Peyer's patch (tissue), 4 donors: ENCODE data around the gene RPE. TPM values are rescaled to one million over a fixed set of nuclear protein-coding genes. Genes with fewer than 3 reads are reported as not detected.

ENCODE experiments used
- DNase-seq, 3 donors: peaks; one replicate each; pipeline ENCODE4 v3.0.0-alpha.2; 2017 to 2019
- H3K27ac ChIP-seq, 4 donors: fragments of 200-600 bp; sonication (generic); one replicate each; pipeline ENCODE4 v1.5.1; 2016 to 2019
- H3K27me3 ChIP-seq, 2 donors: fragments of 200-600 bp; sonication (generic); one replicate each; pipeline ENCODE4 v1.5.1; 2019
- H3K36me3 ChIP-seq, 3 donors: fragments of 200-600 bp; sonication (generic); one replicate each; pipeline ENCODE4 v1.5.1; 2016 to 2019
- H3K4me1 ChIP-seq, 4 donors: fragments of 200-600 bp; sonication (generic); one replicate each; pipeline ENCODE4 v1.5.1; 2016 to 2019
- H3K4me3 ChIP-seq, 4 donors: fragments of 200-600 bp; sonication (generic); 1 replicate in 3 of 4; 2 replicates in 1 of 4; pipeline ENCODE4 v1.5.1; 2016 to 2019; ENCODE audit warnings: mild to moderate bottlenecking in 1 of 4
- H3K9me3 ChIP-seq, 4 donors: fragments of 200-600 bp; sonication (generic); one replicate each; pipeline ENCODE4 v1.5.1; 2016 to 2019; ENCODE audit warnings: mild to moderate bottlenecking in 1 of 4
- CTCF ChIP-seq, 6 experiments: fragments of 450-650 bp in 4 of 6; fragments of 200-600 bp in 2 of 6; sonication (generic) in 1 of 6; IDR thresholded peaks; one replicate each; pipeline ENCODE4 v1.5.1; 2017 to 2019; ENCODE audit warnings: antibody characterized with exemption in 6 of 6, mild to moderate bottlenecking in 3 of 6, moderate library complexity in 1 of 6
- POLR2A ChIP-seq, 2 donors: fragments of 450-650 bp; IDR thresholded peaks; one replicate each; pipeline ENCODE4 v1.5.1; 2017; ENCODE audit warnings: antibody characterized with exemption in 2 of 2, mild to moderate bottlenecking in 2 of 2, moderate library complexity in 2 of 2
- total RNA-seq, 4 donors: library from RNA; depleted of rRNA; stranded (reverse); fragments of >200 nt; gene quantifications; one replicate each; pipeline ENCODE4 v1.1.0, GENCODE V29; 2016

The RPE gene
- total RNA-seq, 4 donors from 2014 or later = 20.8 to 46.1 (median 35.5) TPM

GRCh38 chr2:210046851-210047500 lies 44.5 kb downstream of the RPE start:
- no peaks in the 10 kb centered on the region for H3K36me3 ChIP-seq
- H3K27me3 ChIP-seq = no peaks in the 10 kb centered on the region
- DNase-seq = no peak
- no peak for TF ChIP-seq CTCF (IDR thresholded peaks at IDR 0.05)
- no peak overlapping the region for H3K27ac ChIP-seq
- H3K9me3 ChIP-seq = no peaks in the 10 kb centered on the region
- H3K4me1 ChIP-seq = no peaks in the 10 kb centered on the region
- H3K4me3 ChIP-seq = no peak overlapping the region

GRCh38 chr2:210049831-210050230 lies 47.4 kb downstream of the RPE start:
- Histone ChIP-seq H3K27me3 (no peaks in the 10 kb centered on the region), H3K27ac (no peak overlapping the region), H3K9me3 (no peaks in the 10 kb centered on the region), H3K36me3 (no peaks in the 10 kb centered on the region), H3K4me3 (no peak overlapping the region), H3K4me1 (no peaks in the 10 kb centered on the region)
- TF ChIP-seq POLR2A (IDR thresholded peaks at IDR 0.05) (no peak), CTCF (IDR thresholded peaks at IDR 0.05) (no peak)
- DNase-seq = no peak

DNA sequence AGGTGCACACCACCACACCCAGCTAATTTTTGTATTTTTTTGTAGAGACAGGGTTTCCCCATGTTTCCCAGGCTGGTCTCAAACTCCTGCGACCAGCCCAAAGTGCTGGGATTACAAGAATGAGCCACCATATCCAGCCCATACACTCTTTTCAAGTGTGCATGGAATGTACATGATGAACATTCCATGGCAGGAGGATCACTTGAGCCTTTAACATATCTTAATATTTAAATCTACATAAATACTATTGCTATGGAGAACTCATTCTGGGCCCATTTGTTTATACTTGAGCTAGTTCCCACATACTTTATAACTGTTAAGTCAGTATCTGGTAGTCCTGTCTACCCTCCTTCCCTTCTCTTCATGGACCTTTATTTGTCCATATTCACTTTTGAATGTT lies 48.4 kb downstream of the RPE start:
- Histone ChIP-seq H3K36me3 (no peaks in the 10 kb centered on the region), H3K27me3 (no peaks in the 10 kb centered on the region), H3K4me1 (no peaks in the 10 kb centered on the region), H3K4me3 (no peak overlapping the region), H3K9me3 (no peaks in the 10 kb centered on the region), H3K27ac (no peak overlapping the region)
- no peak for DNase-seq
- no peak for TF ChIP-seq POLR2A (IDR thresholded peaks at IDR 0.05)

- Histone ChIP-seq H3K27ac (no peak overlapping the region), H3K4me3 (no peak overlapping the region), H3K36me3 (no peaks in the 10 kb centered on the region), H3K4me1 (no peaks in the 10 kb centered on the region), H3K27me3 (no peaks in the 10 kb centered on the region), H3K9me3 (no peaks in the 10 kb centered on the region)
- no peak for DNase-seq
- TF ChIP-seq CTCF (IDR thresholded peaks at IDR 0.05) (no peak), POLR2A (IDR thresholded peaks at IDR 0.05) (no peak)
These were observed 52.3 kb downstream of the RPE start for GRCh38 chr2:210054696-210055095.

GRCh38 chr2:210055825-210056224 lies 53.4 kb downstream of the RPE start:
- Histone ChIP-seq H3K27ac (no peak overlapping the region), H3K4me3 (no peak overlapping the region), H3K4me1 (no peaks in the 10 kb centered on the region), H3K27me3 (no peaks in the 10 kb centered on the region), H3K9me3 (no peaks in the 10 kb centered on the region), H3K36me3 (no peaks in the 10 kb centered on the region)
- TF ChIP-seq CTCF (IDR thresholded peaks at IDR 0.05) = no peak
- no peak for TF ChIP-seq POLR2A (IDR thresholded peaks at IDR 0.05)
- DNase-seq = no peak

- H3K27me3 ChIP-seq = no peaks in the 10 kb centered on the region
- DNase-seq = no peak
- no peaks in the 10 kb centered on the region for H3K4me1 ChIP-seq
- no peak overlapping the region for H3K4me3 ChIP-seq
- TF ChIP-seq POLR2A (IDR thresholded peaks at IDR 0.05) (no peak), CTCF (IDR thresholded peaks at IDR 0.05) (no peak)
- no peaks in the 10 kb centered on the region for H3K36me3 ChIP-seq
- no peaks in the 10 kb centered on the region for H3K9me3 ChIP-seq
- no peak overlapping the region for H3K27ac ChIP-seq
These were observed 60.9 kb downstream of the RPE start for GRCh38 chr2:210063306-210063705.

Other genes starting within 250 kb of the RPE start
- not detected for gene UNC80, start 230.8 kb upstream of the RPE start, total RNA-seq
- gene KANSL1L, start 168.8 kb downstream of the RPE start, total RNA-seq = 10 to 100 TPM; 16.6 to 83.3 (median 25.6) TPM
- 1 to 10 TPM in 1 of 4 donors, under 1 TPM in 1, not detected in 2; 0.54 to 2.5 TPM for gene ACADL, start 222.8 kb downstream of the RPE start, total RNA-seq